Kidney (tissue), 14 donors: ENCODE measurements around the gene ZNF254. TPM values are rescaled to one million over a fixed set of nuclear protein-coding genes. Genes with fewer than 3 reads are reported as not detected.
"Not testable (repeated sequence)": the region's sequence is repeated elsewhere in the genome, so short reads cannot be mapped to it uniquely, and the experiment has no call there.

Source experiments
- DNase-seq, 5 donors: peaks; one replicate each; pipeline ENCODE4 v3.0.0-alpha.2; 2013 to 2020
- FAIRE-seq: peaks from 2 replicates; lab custom pipeline; 2012; peaks lifted over from hg19 to GRCh38; lab: Jason Lieb, UNC
- H3K27ac ChIP-seq, 2 donors: one replicate each; pipeline ENCODE4 v1.7.0; 2013; ENCODE audit warnings: low read depth in 2 of 2, low read length in 2 of 2, inconsistent platforms in 1 of 2
- H3K27me3 ChIP-seq: one replicate; pipeline ENCODE4 v1.7.1; 2013; ENCODE audit warnings: low read length, inconsistent platforms; ENCODE audit not compliant: control insufficient read depth, insufficient read depth
- H3K36me3 ChIP-seq, 3 donors: one replicate each; pipeline versions ENCODE4 v1.7.0 to v1.7.1; 2013; ENCODE audit warnings: low read length in 3 of 3, control low read depth in 1 of 3, inconsistent platforms in 1 of 3; ENCODE audit not compliant: insufficient read depth in 3 of 3, control insufficient read depth in 2 of 3
- H3K4me1 ChIP-seq, 3 donors: one replicate each; pipeline versions ENCODE4 v1.7.0 to v1.7.1; 2013; ENCODE audit warnings: low read length in 3 of 3, inconsistent platforms in 1 of 3, low read depth in 1 of 3; ENCODE audit not compliant: control insufficient read depth in 2 of 3, insufficient read depth in 2 of 3
- H3K4me3 ChIP-seq, 3 donors: one replicate each; pipeline versions ENCODE4 v1.7.0 to v1.8.1; 2013; ENCODE audit warnings: low read length in 3 of 3, control low read depth in 1 of 3, inconsistent platforms in 1 of 3
- H3K9ac ChIP-seq, 3 donors: one replicate each; pipeline versions ENCODE4 v1.7.0 to v1.7.1; 2013; ENCODE audit warnings: low read length in 3 of 3, control low read depth in 1 of 3, inconsistent platforms in 1 of 3
- H3K9me3 ChIP-seq, 3 donors: one replicate each; pipeline versions ENCODE4 v1.7.0 to v1.7.1; 2013; ENCODE audit warnings: low read length in 3 of 3, control low read depth in 1 of 3, inconsistent platforms in 1 of 3; ENCODE audit not compliant: control insufficient read depth in 2 of 3, insufficient read depth in 1 of 3
- CTCF ChIP-seq: IDR thresholded peaks from 3 replicates; pipeline ENCODE4 v1.5.1; 2012; ENCODE audit warnings: mild to moderate bottlenecking, moderate library complexity, borderline replicate concordance; ENCODE audit not compliant: insufficient read depth; ENCODE audit errors: extremely low read depth
- intact Hi-C: fragments of 100-400 bp; cut with DNase I; formaldehyde crosslinking; loops from one replicate; pipeline ENCODE4 v1.11.1; 2022
- polyA plus RNA-seq: library from polyadenylated mRNA; stranded (reverse); fragments of 350-450 nt; fragmentation: Illumina TruSeq; extraction: RNeasy Lipid Tissue Mini Kit (QIAGEN cat#74804); gene quantifications from one replicate; pipeline ENCODE4 v1.2.3, GENCODE V29; 2014; ENCODE audit warnings: low read depth, low replicate concordance; ENCODE audit not compliant: insufficient read depth
- total RNA-seq: library from RNA; stranded (reverse); fragmentation: NEBNext Ultra II Directional; extraction: Animal tissue kit (Norgen Biotek cat#: 25700); gene quantifications from one replicate; pipeline ENCODE4 v1.2.1, GENCODE V29; 2021
- donor health status: control.
- donor health status: control.
- donor health status: control.
- donor health status: control.
- donor health status: control.
- donor health status: DM: yes; HTN: yes; CAD: no.
- donor health status: Normal renal cell carcinoma (clear cell type).

Gene ZNF254
- total and polyA plus RNA-seq, 2 donors from 2014 or later = 5.7 to 23.1 TPM

- Histone ChIP-seq H3K9me3 (no peaks in the 10 kb centered on the region), H3K4me3 (no peak overlapping the region), H3K27ac (no peak overlapping the region), H3K9ac (no peak overlapping the region), H3K27me3 (no peaks in the 10 kb centered on the region), H3K36me3 (no peaks in the 10 kb centered on the region), H3K4me1 (no peaks in the 10 kb centered on the region)
- FAIRE-seq (no peak), DNase-seq (no peak)
- intact Hi-C loops = no loop called here
- TF ChIP-seq CTCF = no peak
Measured at GRCh38 chr19:24081056-24081455, 5.9 kb upstream of the ZNF254 start.

DNA sequence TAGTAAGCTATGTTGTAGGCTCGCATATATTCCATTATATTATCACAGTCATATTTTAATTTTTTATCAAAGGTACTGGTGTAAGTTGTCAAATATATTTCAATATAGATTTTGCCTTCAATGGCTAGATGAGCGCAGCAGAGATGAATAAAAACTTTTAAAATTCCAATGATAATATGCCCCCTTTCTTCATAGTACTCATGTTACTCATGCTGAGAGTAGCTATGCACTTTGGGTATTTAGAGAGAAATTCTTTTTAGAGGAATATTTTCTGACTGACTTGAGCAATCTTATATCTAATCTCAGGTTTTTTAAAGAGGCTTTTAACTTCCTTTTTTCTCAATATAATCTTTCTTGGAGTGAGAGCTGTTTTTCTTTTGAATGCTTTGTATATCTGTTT is 11.4 kb downstream of the ZNF254 start:
- TF ChIP-seq CTCF = no peak
- Histone ChIP-seq H3K9ac (no peak overlapping the region), H3K9me3 (peaks cover 0 to 1% (median 0%) of the 10 kb centered on the region in 3 donors), H3K4me3 (no peak overlapping the region), H3K27me3 (no peaks in the 10 kb centered on the region), H3K27ac (no peak overlapping the region), H3K36me3 (peaks cover 0 to 3% (median 0%) of the 10 kb centered on the region in 3 donors), H3K4me1 (no peaks in the 10 kb centered on the region)
- FAIRE-seq (no peak), DNase-seq (no peak)
- intact Hi-C loops = no loop called here

- TF ChIP-seq CTCF = no peak
- no peak for DNase-seq
- no peaks in the 10 kb centered on the region for H3K27me3 ChIP-seq
- H3K4me3 ChIP-seq = no peak overlapping the region
- peaks cover 0 to 1% (median 0%) of the 10 kb centered on the region in 3 donors for H3K9me3 ChIP-seq
- H3K27ac ChIP-seq = no peak overlapping the region
- intact Hi-C loops = no loop called here
- H3K9ac ChIP-seq = no peak overlapping the region
- H3K36me3 ChIP-seq = peaks cover 0 to 3% (median 0%) of the 10 kb centered on the region in 3 donors
- FAIRE-seq = no peak
- no peaks in the 10 kb centered on the region for H3K4me1 ChIP-seq
Measured at GRCh38 chr19:24099829-24100228, 12.8 kb downstream of the ZNF254 start.

DNA sequence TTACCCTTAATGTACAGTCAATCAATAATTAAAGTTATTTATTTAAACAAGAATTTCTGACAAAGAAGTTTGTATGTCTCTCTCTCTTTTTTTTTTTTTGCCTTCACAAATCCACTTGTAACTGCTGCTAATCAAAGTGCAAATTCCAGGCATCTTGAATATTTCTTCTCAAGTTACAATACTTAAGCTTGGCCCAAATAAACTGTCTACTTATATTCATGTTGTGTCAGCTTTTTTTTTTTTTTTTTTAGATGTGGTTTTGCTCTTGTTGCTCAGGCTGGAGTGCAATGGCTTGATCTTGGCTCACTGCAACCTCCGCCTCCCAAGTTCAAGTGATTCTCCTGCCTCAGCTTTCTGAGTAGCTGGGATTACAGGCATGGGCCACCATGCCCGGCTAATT is 13.6 kb downstream of the ZNF254 start:
- intact Hi-C loops, H3K9ac ChIP-seq, H3K4me1 ChIP-seq, H3K27me3 ChIP-seq, FAIRE-seq, DNase-seq, H3K36me3 ChIP-seq, H3K27ac ChIP-seq, H3K9me3 ChIP-seq, H3K4me3 ChIP-seq: not testable (repeated sequence)
